ENCODE results near the gene NOC2L. TPM values are rescaled to one million over a fixed set of nuclear protein-coding genes. Genes with fewer than 3 reads are reported as not detected.

NOC2L gene
- total RNA-seq, 1 experiment from 2014 or later: 100 TPM

DNA sequence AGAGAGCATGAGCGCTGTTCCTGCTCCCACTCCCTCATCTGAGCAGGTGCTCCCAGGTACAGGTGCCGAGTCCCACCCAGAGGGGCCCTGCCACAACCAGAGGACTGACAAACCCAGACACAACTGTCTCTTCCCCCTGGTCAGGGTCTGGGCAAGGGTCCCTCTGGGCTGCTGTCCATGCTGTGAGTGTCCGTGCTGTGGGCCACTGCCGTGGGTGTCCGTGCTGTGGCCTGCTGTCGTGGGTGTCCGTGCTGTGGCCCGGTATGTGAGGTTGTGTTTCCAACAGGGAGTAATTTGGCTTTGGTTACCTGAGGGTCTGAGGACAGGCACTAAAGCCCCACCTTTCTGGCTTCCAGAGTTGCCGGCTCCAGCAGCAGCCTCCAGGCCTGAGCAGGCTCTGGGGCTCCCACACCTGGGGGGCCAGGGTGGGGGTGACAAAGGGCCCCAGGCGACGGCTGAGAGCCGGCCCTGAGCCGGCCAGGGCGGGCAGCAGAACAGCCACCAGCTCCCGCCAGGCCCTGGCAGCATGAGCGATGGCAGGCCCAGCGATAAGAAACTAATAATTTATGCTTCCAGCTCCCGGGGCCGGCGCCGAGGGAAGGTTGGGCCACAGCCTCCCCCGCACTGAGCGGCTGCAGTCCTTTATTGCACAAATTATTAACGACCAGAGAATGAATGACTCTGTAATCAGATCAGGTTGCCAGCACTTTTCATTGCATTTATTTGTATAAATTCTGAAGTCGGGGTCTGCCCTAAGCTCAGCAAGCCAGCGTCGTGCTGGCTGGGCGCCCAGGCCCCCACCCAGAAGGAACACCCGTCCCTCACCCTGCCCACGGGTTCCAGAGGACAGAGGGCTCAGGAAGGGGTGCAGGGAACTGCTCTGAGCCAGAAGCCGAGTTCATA, 42.6 kb downstream of the NOC2L start:
- DNase-seq (ENCODE audit: low read depth): no peak

DNA sequence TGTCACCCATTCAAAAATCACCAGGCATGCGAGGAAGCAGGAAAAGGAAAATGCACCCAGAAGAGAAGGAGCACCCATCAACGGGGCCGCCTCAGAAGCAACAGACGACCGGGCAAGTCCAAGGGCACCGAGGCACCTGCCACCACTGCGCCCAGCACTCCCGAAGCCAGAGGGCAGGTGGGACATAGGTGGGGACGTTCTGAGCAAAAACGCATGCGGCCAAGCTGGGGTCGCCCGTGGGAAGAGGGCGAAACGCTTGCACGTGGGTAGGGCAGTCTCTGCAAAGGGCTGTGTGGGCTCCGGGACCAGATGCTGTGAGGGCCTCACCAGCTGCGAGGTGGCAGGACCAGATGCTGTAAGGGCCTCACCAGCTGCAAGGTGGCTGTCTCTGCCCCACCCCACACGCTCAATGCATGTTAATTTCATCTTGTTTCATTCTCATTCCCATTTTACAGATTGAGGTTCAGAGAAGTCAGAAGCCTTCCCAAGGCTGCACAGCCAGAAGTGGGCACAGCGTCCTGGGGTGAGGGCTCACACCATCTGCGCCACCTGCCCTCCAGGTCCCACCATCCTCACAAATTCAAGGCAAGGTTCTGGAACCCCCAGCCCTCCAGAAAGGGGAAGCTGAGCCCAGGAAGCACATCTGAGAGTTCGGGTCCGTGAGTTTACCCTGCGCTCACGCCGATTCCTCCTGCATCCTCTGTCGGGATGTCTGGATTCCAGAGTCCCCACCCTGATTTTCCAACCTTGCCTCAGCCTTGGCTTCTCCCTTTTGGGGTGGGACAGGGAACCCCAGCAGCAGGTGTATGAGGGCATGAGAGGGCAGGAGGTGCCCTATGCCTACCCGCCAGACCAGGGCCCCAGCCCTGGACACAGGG, 43.5 kb downstream of the NOC2L start:
- no peak for DNase-seq (ENCODE audit: low read depth)

DNA sequence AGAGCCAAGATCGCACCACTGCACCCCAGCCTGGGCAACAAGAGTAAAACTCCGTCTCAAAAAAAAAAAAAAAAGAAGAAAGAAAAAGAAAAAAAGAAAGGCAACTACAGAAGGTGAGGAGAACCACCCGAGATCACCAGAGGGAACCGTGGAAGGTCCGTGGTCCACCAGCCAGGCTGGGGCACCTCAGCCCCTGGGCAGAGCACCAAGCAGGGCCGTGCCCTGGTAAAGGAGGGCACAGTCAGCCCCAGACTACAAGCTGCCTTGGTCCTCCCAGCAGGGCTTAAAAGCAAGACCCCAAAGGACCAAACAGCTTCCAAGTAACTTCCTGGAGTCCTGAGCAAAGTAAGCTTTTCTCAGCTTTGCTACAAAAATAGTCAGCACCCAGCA, 44.2 kb downstream of the NOC2L start:
- no peak for DNase-seq (ENCODE audit: low read depth)

DNA sequence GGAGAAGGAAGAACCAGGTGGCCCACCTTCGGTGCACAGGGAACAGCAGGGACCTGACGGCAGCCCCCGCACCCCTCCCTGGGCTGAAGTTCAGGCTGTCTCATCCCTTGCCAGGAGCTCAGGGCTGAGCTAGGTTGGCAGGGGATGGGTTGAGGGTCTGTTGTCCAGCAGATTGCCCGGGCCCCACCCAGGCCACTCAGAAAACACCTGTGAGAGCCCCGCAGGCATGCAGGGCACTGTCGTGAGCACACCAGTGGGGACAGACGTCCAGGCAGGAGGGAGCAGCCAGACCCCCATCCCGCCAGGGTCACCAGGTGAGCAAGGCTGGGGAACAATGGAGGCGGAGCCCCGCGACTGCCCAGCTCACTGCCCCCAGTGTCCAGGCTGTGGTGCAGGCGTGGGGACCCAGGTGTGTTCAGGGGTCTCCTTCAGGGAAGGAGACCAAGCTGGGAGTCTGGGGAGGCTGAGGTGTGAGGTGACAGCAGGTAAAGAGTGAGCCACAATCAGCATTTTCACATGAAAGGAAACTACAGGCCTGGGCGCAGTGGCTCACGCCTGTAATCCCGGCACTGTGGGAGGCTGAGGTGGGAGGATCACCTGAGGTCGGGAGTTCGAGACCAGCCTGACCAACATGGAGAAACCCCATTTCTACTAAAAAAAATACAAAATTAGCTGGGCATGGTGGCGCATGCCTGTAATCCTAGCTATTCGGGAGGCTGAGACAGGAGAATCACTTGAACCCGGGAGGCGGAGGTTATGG, 44.7 kb downstream of the NOC2L start:
- no peak for DNase-seq (ENCODE audit: low read depth)

DNA sequence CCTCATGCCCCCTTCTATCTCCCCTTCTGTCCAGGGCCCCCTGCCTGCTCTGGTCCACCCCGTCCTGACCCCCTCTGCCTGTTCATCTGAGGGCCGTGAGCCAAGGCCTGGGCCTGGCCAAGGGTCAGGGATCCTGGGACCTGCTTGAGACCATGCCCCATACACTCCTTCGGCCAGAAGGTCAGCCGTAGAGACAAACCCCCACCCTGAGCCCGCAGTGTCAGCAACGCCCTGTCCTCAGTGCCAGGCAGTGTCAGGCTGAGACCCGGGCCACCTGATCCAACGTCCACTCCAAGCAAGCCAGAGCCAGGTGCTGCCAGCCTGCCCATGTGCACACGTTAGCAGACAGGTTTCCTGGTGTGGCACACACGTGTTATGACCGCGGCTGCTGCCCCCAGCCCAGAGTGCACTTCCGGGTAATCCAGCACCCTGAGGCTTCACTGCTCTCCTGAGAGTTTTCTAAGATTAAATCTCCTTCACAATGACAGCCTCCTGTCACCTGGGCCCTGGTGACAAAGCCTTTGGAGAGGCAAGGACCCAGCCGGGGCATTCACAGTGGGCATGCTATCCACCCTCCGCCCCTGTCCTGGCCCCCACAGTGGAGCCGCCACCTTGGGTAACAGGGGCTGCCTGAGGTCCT, 45.4 kb downstream of the NOC2L start:
- no peak for DNase-seq (ENCODE audit: low read depth)

DNA sequence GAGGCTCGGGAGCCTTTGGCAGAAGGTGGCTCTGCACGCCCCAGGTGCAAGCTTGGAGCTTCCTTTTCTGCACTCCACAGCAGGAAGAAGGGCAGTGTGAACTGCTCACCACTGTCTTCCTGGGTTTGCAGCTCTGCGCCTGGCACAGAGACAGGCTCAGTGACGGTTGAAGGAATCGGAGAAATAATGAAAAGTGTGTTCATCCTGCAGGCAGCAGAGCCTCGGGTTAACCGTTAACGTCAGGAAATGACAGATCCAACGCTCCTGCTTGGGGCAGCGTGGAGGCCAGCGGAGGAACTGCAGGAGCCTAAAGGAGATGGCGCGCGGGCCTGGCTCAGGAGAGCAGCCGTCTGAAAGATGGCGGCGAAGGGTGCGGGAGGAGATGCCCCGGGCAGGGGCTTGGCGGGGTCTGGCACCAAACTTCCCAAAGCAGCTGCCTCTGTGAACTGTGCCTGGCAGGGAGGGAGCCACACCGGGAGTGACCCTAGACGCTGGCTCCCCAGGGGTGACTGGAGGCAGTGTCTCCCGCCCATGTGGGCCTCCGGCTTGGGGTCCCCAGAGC, 46.2 kb downstream of the NOC2L start:
- DNase-seq (ENCODE audit: low read depth): no peak

DNA sequence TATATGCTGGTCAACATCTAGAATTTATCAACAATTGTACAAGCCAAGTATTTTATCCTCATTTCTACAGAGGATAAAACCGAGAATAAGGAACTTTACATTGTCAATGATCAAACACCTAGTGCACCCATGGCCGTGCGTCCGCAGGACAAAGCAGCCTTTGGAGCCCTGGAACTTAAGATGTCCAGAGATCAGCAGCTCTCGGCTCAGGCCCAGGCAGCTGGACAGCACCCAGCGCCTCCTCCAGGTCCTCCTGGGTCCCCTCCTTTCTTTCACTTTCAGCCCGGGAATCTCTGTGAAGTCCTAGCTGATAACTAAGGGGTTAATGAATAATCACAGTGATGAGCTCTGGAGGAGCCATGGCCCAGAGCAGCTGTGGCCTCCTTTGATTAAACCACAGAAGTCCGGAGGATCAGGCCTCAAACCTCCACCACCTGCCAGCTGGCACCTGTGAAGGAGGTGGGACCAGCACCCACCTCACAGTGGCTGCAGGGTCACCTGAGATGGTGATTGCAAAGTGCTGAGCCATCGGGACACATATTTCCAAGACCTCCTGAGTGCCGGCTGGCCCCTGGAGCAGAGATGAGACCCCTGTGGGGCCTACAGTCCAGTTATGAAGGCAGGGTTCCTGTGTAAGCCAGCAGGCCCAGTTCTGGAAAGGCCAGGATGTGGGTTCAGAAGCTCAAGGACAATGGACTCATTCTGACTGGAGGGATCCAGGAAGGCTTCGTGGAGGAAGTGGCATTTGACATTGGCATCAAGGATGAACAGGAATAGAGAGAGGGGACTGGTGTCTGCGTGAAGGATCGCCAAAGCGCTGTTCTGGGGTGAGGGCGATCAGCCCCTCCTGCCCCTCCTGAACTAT, 46.9 kb downstream of the NOC2L start:
- no peak for DNase-seq (ENCODE audit: low read depth)

DNA sequence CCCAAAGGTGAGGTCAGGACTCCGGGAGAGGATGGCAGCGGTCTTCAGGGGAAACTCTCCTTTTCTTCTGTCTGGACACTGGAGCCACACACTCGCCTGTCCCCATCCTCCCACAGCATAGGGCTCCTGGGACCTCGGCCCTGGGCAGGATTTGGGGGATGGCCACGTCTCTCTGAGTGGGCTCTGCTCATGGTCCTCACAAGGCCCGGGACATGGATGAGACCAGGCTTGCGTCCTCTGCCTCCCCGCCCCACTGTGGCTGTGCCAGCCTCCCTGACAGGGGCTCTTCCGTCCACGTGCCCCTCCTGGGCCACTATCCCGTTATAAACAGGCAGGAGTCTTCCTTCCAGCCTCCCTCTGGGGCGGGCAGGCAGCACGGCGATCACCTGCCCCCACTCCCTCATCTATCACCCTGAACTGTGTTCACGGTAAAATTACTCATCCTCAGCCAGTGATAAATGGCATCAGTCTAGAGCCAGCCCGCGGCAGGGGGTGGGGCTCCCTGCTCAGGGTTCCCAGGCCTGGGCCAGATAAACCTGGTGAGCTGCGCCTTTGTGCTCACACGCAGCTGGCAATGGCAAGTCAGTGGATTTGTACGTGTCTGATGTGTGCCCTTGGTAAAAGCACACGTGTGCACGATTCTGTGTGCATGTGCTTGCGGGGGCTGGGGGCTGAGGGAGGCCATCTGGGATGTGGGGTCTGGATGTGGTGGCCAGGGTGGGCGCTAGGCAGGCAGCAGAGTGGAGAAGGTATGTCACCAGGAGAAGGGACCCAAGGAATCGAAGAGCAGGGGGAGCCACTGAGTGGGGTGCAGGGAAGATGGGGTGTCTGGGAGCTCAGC, 48.0 kb downstream of the NOC2L start:
- no peak for DNase-seq (ENCODE audit: low read depth)

DNA sequence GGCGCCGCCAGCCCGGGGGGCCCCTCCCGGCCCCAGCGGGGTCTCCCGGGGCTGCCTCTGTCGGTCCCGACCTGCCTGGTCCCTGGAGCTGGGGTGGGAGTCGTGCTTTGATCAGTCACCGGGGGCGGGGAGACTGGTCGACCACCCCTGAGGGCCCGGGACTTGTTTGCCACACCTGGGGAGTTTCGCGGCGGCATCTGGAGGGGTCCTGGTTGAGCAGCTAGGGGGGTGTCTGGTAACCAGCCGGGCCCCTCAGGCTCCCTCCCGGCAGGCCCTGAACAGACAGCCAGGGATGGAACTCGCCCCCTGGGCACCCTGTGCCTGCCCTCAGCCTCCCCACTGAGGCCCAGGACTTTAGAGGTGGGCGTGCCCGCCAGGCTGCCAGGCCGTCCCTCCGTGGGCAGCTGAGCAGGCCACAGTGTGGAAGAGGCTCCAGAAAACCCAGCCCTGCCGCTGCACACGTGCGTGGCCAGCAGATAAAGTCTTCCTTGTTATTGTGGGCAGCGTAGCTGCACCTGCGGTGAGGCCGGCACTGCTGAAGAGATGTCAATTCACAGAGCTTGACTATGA, 48.7 kb downstream of the NOC2L start:
- no peak for DNase-seq (ENCODE audit: low read depth)

DNA sequence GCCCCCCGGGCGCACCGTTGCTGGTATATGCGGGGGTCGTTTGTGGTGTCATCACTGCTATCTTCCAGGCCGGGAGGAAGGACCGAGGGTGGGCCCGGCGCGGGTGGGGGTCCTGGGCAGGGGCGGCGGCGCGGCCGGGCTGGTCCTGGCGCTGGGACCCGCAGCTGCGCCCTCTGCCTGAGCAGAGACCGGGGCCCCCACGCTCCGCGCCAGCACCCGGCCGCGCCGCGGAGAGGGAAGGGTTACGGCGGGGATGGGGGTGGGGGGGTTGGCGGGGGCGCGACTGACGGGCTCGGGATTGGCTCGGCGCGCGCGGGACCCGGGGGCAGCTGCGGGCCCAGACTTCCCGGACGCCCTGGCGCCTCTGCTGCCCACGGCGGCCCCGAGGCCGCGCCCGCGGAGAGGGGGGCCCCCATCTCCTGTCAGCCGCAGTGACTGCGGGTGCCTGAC, 49.2 kb downstream of the NOC2L start:
- DNase-seq (ENCODE audit: low read depth): no peak

DNA sequence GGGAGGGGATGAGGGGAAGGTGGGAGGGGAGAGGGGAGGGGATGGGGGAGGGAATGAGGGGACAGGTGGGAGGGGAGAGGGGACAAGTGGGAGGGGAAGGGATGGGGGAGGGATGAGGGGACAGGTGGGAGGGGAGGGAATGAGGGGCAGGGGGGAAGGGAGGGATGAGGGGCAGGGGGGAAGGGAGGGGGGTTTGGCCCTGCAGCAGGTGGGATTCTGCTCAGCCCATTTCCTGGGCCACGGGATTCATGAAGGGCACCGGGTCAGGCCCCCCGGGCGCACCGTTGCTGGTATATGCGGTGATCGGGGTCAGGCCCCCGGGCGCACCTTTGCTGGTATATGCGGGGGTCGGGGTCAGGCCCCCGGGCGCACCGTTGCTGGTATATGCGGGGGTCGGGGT, 50.4 kb downstream of the NOC2L start:
- DNase-seq (ENCODE audit: low read depth): no peak

DNA sequence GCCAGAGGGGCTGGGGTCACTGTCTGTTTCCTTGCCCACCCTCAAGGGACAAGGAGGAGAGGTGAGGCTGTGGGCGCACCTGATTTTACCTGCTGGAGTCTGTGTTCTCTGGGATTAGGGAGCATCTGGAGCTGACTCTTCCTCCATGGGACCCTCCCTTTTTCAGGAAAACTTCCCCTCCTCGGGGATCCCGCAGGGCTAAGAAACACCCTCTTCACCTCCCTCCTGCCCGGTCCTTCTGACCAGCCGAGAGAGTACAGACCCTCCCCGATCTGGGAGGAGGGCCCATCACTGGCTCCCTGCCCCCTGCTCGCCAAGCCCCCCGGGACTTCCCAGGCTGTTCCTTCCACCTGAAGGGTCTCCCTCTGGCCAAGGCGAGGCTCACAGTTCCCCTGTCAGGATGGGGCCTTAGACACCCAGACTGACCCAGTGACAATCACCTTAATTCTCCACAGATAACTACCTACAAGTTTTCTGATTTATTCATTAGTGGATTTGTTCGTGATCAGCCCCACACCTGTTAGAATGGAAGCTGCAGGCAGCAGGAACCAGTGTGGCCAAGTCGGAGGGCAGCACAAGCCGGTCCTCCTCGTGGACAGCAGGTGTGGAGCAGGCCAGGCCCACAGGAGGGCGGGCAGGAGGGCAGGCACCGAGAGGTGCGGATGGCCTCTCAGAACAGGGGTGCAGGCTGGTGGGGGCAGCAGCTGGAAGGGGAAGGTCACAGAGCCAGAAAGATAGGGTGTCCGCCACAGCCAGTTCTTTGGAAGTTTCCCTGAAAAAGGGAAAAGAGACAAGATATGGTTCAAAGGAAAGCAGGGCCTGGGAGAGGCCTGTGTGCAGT, 51.2 kb downstream of the NOC2L start:
- DNase-seq (ENCODE audit: low read depth): no peak

DNA sequence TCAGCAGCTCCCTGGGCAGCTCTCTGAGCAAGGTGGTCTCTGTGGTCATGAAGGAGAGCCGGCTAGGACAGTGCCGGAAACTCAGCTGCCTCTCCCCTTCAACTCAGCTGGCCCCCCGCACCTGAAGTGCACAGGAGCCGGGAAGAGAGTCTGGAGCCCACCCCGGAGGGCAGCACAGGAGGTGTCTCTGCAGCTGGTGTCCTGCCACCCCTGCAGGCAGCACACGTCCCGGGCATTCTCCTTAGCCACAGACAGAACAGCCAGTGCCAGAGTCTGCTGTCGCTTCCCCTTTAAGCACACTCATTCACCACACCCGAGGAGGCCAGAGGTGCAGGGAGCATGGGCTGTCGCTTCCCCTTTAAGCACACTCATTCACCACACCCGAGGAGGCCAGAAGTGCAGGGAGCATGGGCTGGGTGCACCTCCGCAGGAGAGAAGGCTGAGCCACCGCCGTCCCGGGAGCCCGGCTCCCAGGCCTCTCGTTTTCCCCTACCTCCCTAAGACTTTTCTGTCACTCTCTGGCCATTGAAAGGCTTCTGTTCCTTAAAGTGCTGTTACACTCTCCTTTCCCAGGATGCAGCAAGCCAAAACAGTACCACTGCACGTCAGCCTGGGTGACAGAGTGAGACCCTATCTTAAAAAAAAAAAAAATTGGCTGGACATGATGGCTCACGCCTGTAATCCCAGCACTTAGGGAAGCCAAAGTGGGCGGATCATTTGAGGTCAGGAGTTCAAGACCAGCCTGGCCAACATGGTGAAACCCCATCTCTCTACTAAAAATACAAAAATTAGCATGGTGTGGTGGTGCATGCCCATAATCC, 52.2 kb downstream of the NOC2L start:
- peak; percentile 49 for DNase-seq (ENCODE audit: low read depth)

DNA sequence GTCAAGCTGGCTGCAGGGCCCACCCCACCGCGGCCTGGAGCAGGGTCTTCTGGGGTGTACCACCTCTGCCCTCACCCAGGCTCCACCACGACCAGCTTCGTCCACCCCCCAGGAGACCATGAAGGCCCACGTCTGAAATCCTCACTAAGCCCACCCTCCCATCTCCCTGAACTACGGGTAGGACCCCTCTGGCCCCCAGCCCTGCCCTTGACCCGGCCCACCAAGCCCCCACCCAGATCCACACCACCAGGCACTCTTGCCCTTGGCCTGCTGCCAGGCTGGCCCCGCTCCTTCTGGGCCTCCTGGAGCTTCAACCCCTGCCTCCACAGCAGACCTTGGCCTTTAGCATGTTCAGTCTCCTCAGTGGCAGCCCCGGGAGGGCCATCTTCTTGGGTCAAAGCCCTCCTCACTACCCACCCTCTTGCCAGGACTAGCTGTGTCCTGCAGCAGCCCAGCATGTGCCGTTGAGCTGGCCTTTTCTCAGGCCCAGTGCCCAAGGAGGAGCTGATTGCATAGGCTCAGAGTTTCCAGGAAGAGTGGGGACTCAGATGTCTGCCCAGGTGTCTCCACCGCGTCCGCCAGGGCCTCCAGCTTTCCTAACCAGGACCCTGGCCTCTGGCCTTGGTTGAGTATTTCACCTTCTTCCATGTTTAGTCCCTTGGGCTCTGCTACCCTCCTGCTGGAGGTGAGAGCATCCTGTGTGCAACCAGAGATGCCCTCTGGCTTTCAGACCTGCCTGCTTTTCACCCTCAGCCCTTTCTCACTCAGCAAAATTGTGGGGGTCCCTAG, 53.1 kb downstream of the NOC2L start:
- no peak for DNase-seq (ENCODE audit: low read depth)

DNA sequence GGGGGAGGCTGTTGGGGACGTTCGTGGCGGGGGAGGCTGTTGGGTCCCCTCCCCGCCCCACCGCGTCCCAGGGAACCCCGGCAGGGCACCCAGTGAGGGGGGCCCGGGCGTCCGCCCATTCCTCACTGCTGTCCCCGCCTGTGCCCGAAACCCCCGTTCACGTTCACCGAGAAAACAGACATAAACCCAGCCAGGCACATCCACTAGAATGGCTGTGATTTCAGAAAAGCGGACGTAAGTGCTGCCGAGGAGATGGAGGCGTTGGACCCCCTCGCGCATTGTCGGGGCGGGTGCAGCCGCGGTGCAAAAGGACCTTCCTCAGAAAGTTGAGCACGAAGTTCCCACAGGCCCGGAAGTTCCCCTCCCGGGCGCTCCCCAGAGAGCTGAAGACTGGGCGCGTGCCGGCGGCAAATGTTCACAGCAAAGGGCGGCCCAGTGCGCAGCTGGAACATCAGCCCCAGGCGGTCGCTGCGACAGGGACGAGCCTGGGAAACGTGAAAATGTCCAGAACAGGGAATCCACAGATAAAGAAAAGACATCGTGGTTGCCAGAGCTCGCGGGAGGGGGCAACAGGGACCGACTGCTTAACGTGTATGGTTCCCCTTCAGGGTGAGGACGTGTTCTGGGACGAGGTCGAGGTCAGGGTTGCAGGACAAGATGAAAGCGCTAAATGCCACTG, 53.8 kb downstream of the NOC2L start:
- no peak for DNase-seq (ENCODE audit: low read depth)
